Thyroid gland (tissue), 4 donors: ENCODE data around the gene SP9.

Experiments
- POLR2A ChIP-seq, 2 donors: fragments of 450-650 bp; IDR thresholded peaks; one replicate each; pipeline ENCODE4 v1.6.1; 2017; ENCODE audit warnings: antibody characterized with exemption in 2 of 2, mild to moderate bottlenecking in 2 of 2, moderate library complexity in 1 of 2
- TF ChIP-seq, protein P1 (sequence below), 6 experiments: fragments of 200-600 bp in 3 of 6; fragments of 450-650 bp in 3 of 6; sonication (generic) in 3 of 6; IDR thresholded peaks; one replicate each; pipeline ENCODE4 v1.5.1; 2016 to 2019; ENCODE audit warnings: antibody characterized with exemption in 6 of 6, mild to moderate bottlenecking in 2 of 6, inconsistent platforms in 1 of 6, moderate library complexity in 1 of 6

DNA sequence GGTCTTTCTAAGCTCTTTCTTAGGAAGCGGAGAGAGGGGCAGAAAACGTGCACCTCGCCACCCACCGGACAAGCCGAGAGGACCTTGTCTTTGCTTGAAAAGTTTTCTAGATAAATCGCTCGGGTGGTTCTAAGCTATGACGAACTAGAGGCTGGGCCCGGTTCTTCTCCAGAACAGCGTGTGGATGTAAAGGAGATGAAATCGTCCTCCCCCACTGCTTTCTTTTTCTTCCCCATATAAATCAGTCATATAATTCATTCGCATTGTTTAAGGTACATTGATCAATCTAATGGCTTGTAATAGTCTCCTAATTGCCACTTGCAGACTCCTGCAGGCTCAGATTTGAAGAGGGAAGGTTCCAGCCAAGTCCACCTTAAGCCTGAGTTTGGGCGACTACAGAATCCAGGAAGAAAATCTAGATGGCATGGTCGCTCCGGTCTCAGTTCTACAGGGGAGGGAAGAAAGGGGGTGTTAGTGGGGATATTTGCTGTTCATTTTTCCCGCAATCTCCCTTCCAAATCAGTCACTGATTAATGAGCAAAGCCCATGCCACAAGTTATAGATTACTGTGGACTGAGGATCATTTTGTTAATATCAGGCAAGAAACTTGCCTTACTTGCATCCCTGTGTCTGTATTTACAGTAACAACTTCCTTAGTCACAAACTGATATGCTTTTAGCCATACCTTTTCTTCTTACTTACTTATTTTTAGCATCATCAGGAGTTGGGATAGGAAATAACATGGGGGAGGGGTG, 5.6 kb upstream of the SP9 start:
- TF ChIP-seq, protein P1, sequence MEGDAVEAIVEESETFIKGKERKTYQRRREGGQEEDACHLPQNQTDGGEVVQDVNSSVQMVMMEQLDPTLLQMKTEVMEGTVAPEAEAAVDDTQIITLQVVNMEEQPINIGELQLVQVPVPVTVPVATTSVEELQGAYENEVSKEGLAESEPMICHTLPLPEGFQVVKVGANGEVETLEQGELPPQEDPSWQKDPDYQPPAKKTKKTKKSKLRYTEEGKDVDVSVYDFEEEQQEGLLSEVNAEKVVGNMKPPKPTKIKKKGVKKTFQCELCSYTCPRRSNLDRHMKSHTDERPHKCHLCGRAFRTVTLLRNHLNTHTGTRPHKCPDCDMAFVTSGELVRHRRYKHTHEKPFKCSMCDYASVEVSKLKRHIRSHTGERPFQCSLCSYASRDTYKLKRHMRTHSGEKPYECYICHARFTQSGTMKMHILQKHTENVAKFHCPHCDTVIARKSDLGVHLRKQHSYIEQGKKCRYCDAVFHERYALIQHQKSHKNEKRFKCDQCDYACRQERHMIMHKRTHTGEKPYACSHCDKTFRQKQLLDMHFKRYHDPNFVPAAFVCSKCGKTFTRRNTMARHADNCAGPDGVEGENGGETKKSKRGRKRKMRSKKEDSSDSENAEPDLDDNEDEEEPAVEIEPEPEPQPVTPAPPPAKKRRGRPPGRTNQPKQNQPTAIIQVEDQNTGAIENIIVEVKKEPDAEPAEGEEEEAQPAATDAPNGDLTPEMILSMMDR (IDR thresholded peaks at IDR 0.05): no peak
- TF ChIP-seq POLR2A (IDR thresholded peaks at IDR 0.05): no peak
